GM19328 (cell line): ENCODE data around the gene SLC38A4.

Experiments
- ATAC-seq: cut with Tn5 transposase; IDR thresholded peaks from one replicate; pipeline ENCODE4 v1.9.1; 2021; ENCODE audit warnings: mild to moderate bottlenecking, moderate library complexity; ENCODE audit not compliant: unreplicated experiment

SLC38A4 gene

DNA sequence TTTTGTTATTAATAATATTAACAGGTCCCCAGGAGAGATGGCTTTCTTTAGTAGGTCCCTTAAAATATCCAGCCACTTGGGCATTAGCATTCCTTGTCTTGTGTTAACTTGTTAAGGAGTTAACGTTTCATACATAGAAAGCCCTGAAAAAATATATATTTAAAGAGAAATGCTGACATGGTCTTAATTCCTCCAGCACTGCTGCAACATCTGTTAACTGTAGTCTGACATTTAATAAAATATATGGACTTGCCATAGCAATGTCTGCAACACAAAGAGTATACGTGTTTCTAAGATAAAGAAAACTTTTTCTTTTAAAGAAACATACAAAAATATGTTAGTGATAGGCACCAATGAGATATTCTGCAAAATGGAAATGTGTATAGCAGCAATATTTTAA is 10.0 kb downstream of the SLC38A4 start:
- ATAC-seq, result no peak

DNA sequence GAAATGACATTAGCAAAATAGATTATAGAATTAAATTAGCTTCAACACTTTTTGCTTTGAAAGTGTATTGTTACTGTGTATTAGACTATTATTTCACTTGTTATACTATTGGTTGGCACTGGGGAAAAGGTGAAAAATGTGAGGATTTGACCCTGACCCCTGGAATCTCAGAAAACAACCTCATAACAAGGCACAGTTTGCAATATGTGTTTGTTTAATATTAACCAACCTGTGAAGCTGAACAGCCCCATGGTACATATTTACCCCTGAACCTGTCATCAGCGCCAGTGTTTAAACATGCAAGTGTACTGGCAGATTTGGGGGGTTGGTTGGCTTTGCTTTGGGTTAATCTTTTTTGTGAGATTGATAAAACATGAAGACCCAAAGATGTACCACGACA is 11.7 kb downstream of the SLC38A4 start:
- no peak for ATAC-seq

DNA sequence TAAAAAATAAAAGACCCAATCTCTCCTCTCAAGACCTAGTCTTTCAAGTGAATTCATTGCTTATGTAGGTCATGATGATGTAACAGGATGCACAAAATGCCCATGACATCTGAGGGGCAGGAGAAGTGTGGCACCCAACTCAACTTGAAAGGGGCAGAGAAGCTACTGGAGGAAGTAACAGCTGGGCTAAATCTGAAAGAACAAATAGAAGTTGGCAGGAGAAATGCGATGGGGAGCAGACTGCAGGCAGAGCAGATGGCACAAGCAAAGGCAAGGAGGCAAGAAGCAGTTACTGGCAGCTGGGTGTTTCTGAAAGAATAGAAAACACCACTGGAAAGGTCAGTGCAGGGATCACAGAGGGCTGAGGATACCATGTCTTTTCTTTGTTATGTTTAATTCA is 14.6 kb downstream of the SLC38A4 start:
- no peak for ATAC-seq

DNA sequence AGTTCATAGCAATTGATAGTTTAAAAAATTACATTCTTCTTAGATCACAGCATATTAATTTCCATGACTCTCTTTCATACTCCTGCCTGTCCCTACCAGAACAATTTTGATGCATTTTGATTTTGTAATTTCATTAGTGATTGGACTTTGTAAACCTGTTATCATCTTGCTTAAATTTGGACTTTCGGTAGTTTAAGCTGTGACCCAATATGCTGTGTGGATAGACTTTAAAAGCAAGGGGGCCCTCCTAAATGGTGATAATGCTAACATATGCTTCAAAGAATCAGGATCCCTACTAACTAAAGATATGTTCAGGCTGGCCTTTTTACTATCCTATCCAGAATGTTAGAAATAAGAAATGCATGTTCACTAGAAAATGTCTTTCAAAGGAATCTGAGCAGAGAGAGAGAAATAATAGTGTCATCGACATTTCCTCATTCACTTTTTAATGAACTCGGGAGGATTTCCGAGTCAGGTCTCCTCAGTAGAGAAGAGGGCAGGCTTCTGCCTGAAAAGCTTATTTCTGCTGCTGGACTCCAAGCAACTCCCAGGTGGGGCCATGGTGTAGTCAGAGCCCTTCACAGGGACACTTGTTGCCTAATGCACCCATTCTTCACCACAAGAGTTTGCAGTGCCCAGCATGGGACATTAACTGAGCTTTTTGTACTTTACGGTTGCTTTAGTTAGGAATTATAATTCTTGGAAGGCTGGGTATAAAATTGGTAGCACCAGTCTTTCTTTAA is 16.7 kb downstream of the SLC38A4 start:
- no peak for ATAC-seq

DNA sequence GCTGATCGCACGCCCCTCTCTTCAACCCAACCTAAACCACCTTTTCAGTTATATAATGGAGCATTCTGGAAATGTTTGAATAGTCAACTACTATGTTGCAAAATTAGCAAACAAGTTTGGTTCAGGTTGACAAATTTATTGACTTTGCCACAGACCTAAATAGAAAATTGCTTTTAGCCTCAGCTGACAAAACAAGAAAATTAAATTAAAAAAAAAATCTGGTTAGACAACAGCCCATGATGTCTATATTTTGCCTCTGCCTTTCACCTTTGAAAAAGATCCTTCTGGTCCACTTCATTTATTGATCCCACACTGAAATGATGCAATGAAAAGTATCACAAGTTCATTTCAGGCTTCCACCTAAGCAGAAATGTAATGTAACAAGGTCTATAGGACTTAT is 17.5 kb downstream of the SLC38A4 start:
- no peak for ATAC-seq

DNA sequence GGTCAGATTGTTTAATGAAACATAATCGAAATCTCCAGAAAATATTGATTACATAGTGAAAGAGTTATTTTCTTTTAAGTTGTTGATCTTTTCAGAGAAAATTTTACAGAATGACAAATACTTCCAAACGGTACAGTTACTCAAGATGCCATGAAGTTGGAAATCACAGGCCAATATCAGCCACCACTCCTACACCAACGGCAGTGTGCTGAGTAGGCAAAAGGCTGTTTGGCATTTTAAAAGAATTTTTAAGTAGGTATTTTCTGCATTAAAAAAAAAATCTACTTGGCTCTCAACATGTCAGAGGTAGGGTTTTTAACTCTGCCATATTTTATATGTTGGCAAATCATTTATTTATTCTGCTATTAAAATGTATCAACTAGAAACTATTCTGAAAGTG is 21.7 kb downstream of the SLC38A4 start:
- ATAC-seq, result no peak

DNA sequence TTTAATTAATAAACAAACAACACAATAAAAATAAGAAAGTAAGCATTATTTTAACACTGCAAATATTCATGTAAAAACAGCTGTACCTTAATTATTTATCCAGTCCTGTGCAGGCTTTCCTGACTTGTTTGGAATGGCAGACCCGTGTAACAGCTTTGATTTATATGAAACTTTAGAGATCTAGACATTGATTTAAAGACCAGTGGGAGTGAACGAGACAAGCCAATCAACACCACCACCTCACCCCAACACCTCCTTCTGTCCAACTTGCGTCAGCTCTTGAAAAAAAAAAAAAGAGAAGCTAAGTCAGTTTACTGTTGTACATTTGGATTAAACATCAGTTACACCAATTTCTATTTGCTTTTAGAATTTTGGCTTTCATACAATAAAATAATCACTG is 22.3 kb downstream of the SLC38A4 start:
- ATAC-seq, result no peak

DNA sequence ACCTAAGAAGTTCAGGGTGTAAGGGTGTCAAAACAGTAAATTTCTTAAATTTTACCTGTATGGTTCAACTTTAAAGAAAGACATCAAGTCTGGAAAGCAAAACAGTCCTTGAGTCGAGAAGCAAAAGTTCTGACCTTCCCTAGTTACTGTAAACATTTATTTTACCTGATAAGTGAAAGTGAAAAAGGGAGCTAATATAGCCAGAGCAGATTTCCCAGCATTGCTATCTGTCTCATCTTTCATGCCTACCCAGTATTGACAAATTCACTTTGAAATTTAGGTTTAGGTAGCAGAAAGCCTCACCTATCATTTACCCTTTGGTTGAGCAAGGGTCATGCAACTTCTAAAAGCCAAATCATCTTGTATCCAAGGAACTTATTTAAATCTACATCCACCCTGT is 24.5 kb downstream of the SLC38A4 start:
- no peak for ATAC-seq

DNA sequence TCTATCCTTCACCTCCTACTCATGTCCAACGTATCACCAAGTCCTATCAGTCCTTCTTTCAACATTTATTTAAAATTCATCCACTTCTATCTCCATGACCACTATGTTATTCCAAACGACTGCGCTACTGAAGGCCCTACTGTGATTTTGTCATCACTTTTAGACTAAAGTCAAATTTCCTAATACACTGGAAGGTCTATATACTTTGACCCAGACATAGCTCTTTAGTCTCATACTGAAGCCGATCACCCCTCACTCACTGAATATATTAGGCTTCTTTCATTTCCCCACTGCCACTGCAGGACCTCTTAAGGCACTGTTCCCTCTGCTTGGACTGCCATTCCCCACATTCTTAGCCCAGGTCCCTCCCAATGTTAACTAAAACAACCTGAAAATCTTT is 25.6 kb downstream of the SLC38A4 start:
- ATAC-seq, result no peak

DNA sequence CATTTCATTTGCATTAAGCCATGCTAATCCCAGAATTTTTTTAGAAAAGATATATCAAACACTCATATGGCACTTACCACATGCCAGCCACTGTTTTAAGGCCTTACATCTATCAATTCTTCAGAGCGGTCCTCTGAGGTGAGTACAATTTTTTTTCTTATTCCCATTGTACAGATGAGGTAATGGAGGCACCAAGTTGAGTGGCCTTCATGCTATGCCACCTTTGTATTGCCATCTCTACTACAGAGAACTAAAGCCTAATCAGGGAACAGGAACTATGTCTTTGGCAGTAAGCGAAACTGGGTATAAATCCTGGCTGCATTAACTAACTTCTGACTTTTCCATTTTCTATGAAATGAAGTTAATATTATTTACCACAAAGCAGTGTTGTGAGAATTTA is 27.1 kb downstream of the SLC38A4 start:
- no peak for ATAC-seq

DNA sequence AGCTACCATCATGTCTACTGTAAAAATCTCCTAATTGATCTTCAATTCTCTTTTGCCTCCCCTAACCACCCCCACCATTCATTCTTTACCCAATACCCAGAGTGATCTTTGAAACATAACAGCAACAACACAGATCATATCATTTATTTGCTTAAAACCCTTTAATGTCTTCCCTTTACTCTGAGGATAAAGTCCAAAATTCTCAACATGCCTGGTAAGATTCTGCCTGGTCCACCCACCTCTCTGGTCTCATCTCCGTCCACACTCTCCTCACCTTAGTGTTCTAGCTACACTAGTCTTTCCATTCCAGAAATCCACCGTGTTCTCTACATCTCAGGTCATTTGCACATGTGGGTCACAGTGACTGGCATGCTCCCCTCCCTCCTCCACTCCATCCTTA is 27.7 kb downstream of the SLC38A4 start:
- ATAC-seq, result no peak

DNA sequence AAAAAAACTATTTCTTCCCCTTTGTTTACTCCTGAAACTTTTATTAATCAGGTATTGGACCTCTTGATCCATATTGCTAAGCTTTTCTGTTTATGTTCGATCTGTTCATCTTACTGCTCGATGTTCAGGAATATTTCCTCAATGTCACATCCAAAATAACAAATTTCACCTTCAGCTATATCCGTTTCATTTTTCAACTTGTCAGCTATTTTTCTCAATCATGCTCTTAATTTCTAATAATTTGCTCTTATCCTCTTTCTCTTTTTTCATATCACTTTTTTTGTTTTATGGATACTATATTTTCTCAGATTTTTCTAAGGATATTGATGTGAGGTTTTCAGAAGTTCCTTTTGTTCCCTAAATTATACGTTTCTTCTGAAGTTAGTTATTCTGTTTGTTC is 29.8 kb downstream of the SLC38A4 start:
- no peak for ATAC-seq

DNA sequence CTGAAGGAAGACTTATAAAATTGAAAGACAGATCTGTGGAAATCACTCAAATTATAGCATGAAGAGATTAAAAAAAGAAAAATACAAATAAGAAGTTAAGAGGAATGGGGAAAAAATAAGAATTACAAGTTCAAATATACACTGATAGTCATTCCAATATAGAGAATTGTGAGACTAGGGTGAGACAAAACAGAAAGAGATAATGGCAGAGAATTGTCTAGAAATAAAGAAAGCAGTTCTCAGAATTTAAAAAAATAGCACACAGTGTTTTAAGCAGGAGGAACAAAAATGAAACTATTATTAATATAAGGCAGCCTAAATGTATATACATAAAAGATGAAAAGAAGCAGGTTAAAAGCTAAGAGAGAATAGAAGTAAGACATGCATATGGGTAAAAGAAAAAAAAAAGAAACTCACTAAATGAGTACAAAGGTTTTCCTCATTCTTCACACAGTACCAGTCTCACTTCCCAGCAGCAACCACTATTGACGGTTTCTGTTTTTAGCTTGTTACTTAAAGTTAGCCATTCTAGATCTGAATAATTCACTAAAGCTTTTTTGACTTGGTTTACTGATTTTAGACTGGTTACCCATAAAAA is 31.1 kb downstream of the SLC38A4 start:
- ATAC-seq, result peak; percentile 66

DNA sequence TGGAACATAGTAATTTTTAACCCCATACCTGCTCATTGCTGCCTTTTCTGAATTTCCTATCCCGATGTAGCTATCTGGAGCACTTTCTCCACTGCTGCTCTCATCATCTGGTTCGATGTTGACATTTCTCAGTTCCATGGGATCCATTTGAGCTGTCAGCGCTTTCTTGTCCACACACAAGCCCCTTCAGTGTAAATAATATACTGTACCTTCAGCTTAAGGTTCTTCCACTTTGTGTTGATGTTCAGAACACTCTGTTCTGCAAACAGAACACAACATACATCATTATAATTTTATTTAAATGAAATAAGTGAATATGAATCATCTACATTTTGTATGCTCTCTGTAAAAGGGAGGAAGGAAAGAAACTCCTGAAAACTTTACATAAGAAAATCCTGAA is 32.9 kb downstream of the SLC38A4 start:
- ATAC-seq, result no peak

DNA sequence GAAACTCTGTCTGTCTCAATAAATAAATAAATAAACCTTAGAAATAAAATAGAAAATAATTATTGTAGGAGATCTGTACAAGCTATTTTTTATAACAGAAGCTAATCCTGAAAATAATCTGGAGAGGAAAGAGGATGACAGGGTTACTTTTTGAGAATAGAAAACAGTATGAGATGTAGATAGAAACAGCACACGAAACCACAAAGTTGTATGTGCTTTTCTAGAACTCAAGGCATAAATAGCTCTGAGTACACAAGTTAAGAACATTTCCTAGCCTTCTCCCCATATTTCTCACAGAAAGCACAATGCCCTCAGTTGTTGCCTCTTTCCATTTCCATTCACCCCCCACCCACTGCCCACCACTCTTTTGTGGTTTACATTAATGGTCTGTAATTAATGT is 35.7 kb downstream of the SLC38A4 start:
- no peak for ATAC-seq

DNA sequence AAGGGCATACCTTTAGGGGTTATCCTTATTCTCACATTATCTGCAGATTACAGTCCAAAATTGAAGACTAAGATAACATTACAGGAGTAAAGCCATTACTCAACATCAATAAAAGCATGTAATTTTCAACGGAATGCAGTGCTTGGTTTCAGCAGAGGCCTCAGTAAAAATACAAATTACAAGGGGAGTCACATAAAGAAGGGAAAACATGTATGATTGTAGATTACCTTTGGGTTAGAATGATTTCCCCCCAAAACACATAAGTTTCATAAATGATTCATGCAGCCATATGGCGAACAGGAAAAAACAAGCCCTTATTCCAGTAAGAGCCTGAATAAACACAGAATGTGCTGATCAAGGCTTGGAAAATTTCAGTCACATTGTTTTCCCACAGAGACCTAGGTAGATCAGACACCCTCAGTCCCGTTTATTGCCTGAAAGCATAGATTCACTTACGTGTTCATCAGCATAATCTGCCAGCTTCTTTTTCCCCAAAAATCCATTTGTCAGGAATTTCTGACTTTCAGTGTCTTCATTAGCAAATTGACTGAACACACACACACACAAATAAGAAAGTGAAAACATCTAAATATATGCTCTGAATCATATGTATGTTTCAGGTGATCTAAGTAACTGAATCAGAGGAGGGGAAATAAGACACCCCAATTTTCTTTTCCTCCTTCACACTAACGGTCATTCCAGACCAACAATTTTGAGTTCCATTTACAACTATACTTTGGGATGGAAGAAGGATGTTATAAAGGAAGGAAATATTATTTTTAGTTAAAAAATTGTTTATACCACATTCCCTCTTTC is 37.5 kb downstream of the SLC38A4 start:
- ATAC-seq, result no peak

DNA sequence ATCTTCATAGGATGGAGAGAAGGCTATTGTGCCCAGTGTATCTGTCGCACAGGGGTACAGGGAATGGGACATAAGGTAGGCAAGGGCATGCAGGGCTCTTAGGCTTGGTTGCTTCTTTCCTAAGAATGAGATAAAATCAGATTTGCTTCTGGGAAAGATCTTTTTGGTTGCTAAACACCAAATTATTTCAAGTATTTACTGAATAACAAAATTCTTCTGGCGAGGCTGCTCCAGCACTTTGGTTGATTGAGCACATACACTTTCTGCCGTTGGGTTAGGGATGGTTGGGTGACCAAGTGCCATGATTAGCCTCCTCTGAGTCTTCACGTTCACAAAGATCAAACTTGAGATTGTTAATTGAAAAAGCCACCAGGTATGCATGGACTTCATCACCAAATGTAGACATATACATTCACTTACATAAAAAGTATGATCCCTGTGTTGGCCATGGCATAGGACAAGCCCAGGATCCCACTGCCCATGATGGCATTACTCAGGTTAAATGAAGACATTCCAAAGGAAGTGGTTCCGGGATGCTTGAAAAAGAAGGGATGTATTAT is 38.2 kb downstream of the SLC38A4 start:
- no peak for ATAC-seq

DNA sequence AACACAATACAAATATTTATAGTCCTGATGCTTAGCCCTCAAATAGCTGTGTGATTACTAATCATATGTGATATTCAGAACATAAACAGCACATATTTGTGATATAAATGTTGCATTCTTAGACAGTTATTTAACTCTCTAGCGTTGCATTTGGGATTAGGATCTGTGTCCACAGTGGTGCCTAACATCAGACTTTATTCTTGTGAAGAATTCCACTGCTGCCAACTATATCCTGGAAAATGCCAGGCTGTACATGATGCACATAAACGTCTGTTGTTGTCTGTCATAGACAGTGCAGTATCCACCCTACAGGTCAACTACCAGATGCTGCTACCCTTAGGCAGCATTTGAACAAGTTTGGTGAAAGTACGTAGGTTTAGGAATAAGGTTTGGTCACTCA is 39.0 kb downstream of the SLC38A4 start:
- ATAC-seq, result no peak

DNA sequence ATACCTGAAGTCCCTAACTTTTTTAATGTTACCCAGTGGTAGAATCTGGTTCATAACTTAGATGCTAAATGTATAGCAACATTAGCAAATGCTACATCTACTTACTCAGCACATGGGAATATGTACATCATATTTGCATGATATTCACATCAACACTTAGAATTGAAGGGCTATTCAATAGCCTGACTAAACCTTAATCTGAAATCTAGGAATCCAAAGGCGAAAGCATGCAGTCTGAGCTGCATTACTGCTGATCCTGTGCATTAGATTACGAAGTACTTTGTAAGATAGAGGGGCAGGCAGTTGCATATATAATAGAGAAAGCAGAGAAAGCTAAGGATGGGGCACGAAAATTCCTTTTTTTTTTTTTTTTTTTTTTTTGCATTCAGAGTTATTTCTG is 40.4 kb downstream of the SLC38A4 start:
- no peak for ATAC-seq

DNA sequence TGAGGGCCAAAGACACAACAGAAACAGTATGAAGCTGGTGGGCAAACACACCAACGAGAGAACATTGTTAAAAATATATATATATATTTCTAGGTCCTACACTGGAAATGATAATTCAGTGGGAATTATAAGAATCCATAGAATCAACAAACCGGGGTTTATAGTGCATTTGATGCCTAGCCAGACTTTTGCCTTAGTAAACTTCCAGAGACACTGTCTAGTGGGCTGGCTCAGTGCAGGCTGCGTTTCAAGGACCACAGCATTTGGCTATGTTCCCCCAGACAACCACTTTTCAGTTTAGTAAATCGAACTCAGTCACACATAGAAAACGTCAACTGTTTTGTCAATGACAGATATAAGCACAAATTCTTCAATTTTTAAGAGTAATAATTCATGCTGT is 41.9 kb downstream of the SLC38A4 start:
- ATAC-seq, result no peak

DNA sequence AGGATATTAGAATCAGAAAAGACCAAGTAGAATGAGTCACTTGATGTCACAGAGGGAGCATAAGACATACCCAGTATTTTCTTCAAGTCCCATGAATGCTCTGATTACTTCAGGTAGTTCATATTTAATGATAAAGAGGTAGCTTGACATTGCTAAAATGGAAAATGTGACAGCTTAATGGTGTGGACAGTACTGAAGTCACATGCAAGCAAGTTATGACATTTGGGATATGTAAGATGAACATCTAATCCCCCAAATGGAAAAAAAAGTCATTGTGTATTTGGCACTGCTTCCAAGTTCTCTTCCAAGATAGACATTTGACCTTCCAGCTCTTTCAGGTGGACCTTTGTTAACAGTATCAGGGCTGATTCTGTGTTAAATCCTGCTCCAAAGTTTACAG is 45.9 kb downstream of the SLC38A4 start:
- no peak for ATAC-seq

DNA sequence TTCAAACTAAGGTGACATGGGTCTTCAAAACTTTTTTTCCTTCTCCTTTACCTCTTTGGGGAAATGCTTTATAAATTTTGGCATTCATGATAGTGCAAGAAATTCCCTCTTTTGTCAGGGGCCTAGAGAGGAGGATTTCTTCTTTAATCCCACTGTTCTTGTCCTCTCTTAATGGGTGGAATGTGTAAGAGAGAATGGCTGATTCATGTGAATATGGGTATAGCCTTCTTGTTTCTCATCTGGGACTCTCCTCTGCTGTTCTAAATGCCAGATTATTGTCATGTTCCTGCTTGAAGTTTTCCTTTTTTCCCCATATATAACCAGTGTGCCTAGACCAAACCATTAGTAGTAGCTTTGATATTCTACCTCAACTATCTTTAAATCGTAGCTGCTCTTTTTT is 46.7 kb downstream of the SLC38A4 start:
- ATAC-seq, result no peak
